GM10248 (cell line): ENCODE results near the gene AIG1.

ENCODE experiments used
- CTCF ChIA-PET: fragments of 300-600 bp; sonication (Branson Sonifier 250); formaldehyde crosslinking; extraction: SDS; loops from one replicate; lab custom pipeline; 2021; ENCODE audit warnings: antibody characterized with exemption; lab: Yijun Ruan, JAX
- POLR2A ChIA-PET: fragments of 350-650 bp; sonication (Branson Sonifier 250); formaldehyde crosslinking; extraction: SDS; loops from one replicate; lab custom pipeline; 2020; ENCODE audit warnings: antibody characterized with exemption; lab: Yijun Ruan, JAX
- DNase-seq: peaks from one replicate; pipeline ENCODE4 v3.0.0; 2012; ENCODE audit errors: extremely low spot score
- TF ChIP-seq, protein P1 (sequence below): IDR thresholded peaks from 2 replicates; pipeline ENCODE4 v1.5.1; 2012; ENCODE audit warnings: mild to moderate bottlenecking, low read depth; ENCODE audit errors: extremely low read depth, missing control alignments, control extremely low read depth

The AIG1 gene

DNA sequence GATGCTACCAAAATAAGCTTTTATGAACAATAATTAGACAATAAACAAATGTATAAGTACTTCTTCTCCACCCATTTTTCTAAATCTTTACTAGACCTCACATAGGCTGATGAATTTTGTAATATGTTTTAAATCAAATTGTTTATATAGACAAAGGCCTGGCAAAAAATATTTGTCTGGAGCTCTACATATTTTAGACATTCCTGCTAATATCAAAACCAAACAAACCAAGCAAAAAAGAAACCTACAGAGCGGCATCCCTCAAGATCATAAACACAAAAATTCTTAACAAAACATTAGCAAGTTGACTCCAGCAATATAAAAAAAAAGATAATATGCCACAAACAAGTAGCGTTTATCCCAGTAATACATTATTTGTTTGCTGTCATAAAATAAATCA lies 302.6 kb downstream of the AIG1 start:
- ChIA-PET CTCF (no interaction called here), POLR2A (no interaction called here)
- no peak for DNase-seq
- TF ChIP-seq, protein P1, sequence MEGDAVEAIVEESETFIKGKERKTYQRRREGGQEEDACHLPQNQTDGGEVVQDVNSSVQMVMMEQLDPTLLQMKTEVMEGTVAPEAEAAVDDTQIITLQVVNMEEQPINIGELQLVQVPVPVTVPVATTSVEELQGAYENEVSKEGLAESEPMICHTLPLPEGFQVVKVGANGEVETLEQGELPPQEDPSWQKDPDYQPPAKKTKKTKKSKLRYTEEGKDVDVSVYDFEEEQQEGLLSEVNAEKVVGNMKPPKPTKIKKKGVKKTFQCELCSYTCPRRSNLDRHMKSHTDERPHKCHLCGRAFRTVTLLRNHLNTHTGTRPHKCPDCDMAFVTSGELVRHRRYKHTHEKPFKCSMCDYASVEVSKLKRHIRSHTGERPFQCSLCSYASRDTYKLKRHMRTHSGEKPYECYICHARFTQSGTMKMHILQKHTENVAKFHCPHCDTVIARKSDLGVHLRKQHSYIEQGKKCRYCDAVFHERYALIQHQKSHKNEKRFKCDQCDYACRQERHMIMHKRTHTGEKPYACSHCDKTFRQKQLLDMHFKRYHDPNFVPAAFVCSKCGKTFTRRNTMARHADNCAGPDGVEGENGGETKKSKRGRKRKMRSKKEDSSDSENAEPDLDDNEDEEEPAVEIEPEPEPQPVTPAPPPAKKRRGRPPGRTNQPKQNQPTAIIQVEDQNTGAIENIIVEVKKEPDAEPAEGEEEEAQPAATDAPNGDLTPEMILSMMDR = no peak

DNA sequence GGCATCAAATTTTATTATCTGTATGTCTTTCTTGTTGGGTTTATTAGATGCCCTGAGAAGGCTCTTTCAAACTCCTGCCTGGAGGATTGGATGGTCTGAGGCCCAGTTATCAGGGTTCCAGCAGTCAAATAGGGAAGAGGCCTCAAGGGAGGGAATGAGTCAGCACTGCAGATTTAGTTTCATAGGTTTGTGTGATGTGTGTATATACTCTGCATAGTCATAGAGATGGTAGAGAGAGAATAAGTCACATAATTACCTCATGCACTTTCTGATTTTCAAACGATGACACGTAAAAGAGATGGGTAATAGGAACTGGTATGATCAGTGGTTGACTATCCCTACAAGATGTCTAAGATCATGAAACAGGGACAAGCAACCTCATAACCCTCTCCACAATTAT lies 307.7 kb downstream of the AIG1 start:
- ChIA-PET CTCF (no interaction called here), POLR2A (no interaction called here)
- DNase-seq = peak; percentile 46
- TF ChIP-seq, protein P1 = no peak

GRCh38 chr6:143369971-143370370 lies 309.3 kb downstream of the AIG1 start:
- POLR2A ChIA-PET = no interaction called here
- no peak for DNase-seq
- TF ChIP-seq, protein P1 = no peak
- CTCF ChIA-PET = interaction anchor here (1.0 to 1.1 kb wide), 2 partner anchors 9 to 57 kb away, joined by 3 read pairs; no protein-coding TSS in a partner anchor

GRCh38 chr6:143370812-143371370 lies 310.2 kb downstream of the AIG1 start:
- DNase-seq = no peak
- ChIA-PET CTCF (no interaction called here), POLR2A (no interaction called here)
- TF ChIP-seq, protein P1 = no peak

DNA sequence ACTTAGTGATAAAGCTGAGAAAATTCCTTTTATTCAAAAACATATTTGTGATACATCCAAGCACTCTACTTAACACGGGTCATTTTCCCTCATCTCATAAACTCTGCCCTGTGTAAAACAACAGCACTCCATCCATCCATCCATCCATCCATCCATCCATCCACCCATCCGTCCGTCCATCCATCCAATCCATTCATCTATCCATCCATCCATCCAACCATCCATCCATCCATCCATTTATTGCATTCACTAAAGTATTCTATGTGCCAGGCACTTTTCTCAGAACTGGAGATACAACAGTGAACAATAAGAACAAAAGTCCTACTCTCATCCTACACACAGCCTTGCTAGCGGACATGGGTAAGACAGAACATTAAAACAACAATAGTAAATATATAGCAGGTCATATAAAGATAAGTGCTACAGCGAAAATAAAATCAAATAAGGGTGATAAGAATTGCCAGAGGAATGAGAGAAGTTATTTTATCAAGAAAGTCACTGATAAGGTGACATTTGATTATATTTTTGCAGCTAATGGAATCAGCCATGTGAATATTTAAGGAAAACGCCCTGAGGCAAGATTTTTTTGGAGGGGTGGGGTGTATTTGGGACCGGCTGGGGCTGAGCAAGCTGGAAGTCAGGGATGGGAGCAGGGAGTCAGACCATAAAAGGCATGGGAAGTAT lies 311.7 kb downstream of the AIG1 start:
- POLR2A ChIA-PET = no interaction called here
- CTCF ChIA-PET = interaction anchor here (0.7 to 1.4 kb wide), 2 partner anchors 19 to 680 kb away, joined by 3 read pairs; no protein-coding TSS in a partner anchor
- TF ChIP-seq, protein P1 = no peak
- DNase-seq = no peak

- DNase-seq = no peak
- POLR2A ChIA-PET = no interaction called here
- TF ChIP-seq, protein P1 = peak; percentile 35
- CTCF ChIA-PET = interaction anchor here (0.9 to 1.4 kb wide), 2 partner anchors 9 to 682 kb away, joined by 3 read pairs; no protein-coding TSS in a partner anchor
Observed at GRCh38 chr6:143374014-143374413, 313.3 kb downstream of the AIG1 start.
